ENCODE measurements around the gene GNAI1. TPM values are rescaled to one million over a fixed set of nuclear protein-coding genes. Genes with fewer than 3 reads are reported as not detected.

The GNAI1 gene
- total and polyA plus RNA-seq, 2 donors (not counting 1 experiment from before 2014, with no cell fraction given), result not detected

DNA sequence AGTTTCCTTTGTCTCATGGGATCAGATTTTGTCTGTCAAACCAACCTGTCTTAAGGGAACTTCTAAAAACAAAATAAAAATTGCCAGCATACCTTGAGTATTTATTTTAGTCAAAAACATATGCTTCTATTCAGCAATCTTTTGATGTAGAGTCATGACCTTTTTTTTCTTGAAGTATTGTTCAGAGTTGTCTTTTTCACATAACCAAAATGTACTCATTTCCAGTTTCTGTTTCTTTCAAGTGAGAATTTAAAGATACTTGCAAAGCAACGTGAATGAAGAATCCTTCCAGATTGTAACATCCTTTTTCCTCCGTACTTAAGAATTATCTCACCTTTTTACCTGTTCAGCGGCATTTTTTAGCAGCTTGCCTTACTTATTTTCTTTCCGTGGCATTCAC, 37.8 kb downstream of the GNAI1 start:
- DNase-seq (no peak), ATAC-seq (ENCODE audit: low read depth) (no peak)
- no peak overlapping the region for H3K4me3 Mint-ChIP-seq
- Histone ChIP-seq H3K4me3 (ENCODE audit: control extremely low read depth in 1 of 5, extremely low read depth in 1 of 5, insufficient read depth in 1 of 5, low read depth in 2 of 5, low read length in 4 of 5) (no peak overlapping the region), H3K4me1 (ENCODE audit: control insufficient read depth in 2 of 2, insufficient read depth in 2 of 2, low read length in 2 of 2) (no peaks in the 10 kb centered on the region), H2AFZ (ENCODE audit: insufficient read depth, low read depth, low read length, poor library complexity, severe bottlenecking) (no peak overlapping the region), H3K9me3 (ENCODE audit: control extremely low read depth in 1 of 3, control insufficient read depth in 2 of 3, insufficient read depth in 1 of 3, low read length in 2 of 3) (peaks cover 0 to 2% (median 2%) of the 10 kb centered on the region in 3 donors), H4K20me1 (ENCODE audit: control insufficient read depth, insufficient read depth, low read length, poor library complexity, severe bottlenecking) (no peaks in the 10 kb centered on the region), H3K27me3 (replicated peaks in 1 of 4; ENCODE audit: control extremely low read depth in 1 of 4, control insufficient read depth in 3 of 4, insufficient read depth in 4 of 4, low read length in 3 of 4) (no peaks in the 10 kb centered on the region), H3K27ac (ENCODE audit: low read length in 2 of 2) (no peak overlapping the region), H3K36me3 (replicated peaks in 1 of 2; ENCODE audit: control extremely low read depth in 1 of 2, control insufficient read depth in 1 of 2, extremely low read depth in 1 of 2, insufficient read depth in 2 of 2, low read length in 1 of 2) (no peaks in the 10 kb centered on the region), H3K79me2 (ENCODE audit: control insufficient read depth, insufficient read depth, low read length) (no peaks in the 10 kb centered on the region), H3K9ac (ENCODE audit: low read length) (no peak overlapping the region), H3K4me2 (replicated peaks; ENCODE audit: low read depth, low read length, poor library complexity, severe bottlenecking) (no peak overlapping the region)
- intact Hi-C loops (cut with micrococcal nuclease), result no loop called here
- no peak for TF ChIP-seq EZH2 (IDR thresholded peaks at IDR 0.05; ENCODE audit: borderline replicate concordance, insufficient read depth, low read depth, low read length, poor library complexity, severe bottlenecking)
- TF ChIP-seq, protein P1, sequence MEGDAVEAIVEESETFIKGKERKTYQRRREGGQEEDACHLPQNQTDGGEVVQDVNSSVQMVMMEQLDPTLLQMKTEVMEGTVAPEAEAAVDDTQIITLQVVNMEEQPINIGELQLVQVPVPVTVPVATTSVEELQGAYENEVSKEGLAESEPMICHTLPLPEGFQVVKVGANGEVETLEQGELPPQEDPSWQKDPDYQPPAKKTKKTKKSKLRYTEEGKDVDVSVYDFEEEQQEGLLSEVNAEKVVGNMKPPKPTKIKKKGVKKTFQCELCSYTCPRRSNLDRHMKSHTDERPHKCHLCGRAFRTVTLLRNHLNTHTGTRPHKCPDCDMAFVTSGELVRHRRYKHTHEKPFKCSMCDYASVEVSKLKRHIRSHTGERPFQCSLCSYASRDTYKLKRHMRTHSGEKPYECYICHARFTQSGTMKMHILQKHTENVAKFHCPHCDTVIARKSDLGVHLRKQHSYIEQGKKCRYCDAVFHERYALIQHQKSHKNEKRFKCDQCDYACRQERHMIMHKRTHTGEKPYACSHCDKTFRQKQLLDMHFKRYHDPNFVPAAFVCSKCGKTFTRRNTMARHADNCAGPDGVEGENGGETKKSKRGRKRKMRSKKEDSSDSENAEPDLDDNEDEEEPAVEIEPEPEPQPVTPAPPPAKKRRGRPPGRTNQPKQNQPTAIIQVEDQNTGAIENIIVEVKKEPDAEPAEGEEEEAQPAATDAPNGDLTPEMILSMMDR (IDR thresholded peaks at IDR 0.05), result no peak
- H3K27ac Mint-ChIP-seq, result no peak overlapping the region
- ChIA-PET CTCF (no interaction called here), POLR2A (no interaction called here)
- no peaks in the 10 kb centered on the region for H3K27me3 Mint-ChIP-seq
- no peaks in the 10 kb centered on the region for H3K9me3 Mint-ChIP-seq (ENCODE audit: insufficient read depth)
- H3K4me1 Mint-ChIP-seq, result no peaks in the 10 kb centered on the region
- WGBS (ENCODE audit: insufficient coverage), result 70% methylated on average over 2 of the region's 4 CpGs

DNA sequence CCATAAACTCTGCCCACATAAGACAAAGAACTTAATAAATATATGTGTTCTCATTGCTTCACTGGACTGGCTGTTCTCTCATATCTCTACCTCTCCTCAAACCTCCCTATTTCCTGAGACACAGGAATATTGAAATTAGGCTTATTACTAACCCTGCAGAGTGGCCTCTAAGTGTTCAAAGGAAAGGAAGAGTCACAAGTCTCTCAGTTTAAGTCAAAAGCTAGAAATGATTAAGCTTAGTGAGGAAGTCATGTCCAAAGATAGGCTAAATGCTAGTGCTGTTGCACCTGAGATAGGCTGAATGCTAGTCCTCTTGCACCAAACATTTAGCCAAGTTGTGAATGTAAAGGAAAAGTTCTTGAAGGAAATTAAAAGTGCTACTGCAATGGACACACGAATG, 41.1 kb downstream of the GNAI1 start:
- H2AFZ ChIP-seq (ENCODE audit: insufficient read depth, low read depth, low read length, poor library complexity, severe bottlenecking), result no peak overlapping the region
- TF ChIP-seq, protein P1 (IDR thresholded peaks at IDR 0.05), result no peak
- no peak for TF ChIP-seq EZH2 (IDR thresholded peaks at IDR 0.05; ENCODE audit: borderline replicate concordance, insufficient read depth, low read depth, low read length, poor library complexity, severe bottlenecking)
- H3K9me3 ChIP-seq (ENCODE audit: control extremely low read depth in 1 of 3, control insufficient read depth in 2 of 3, insufficient read depth in 1 of 3, low read length in 2 of 3), result peaks cover 0 to 2% (median 2%) of the 10 kb centered on the region in 3 donors
- H3K27ac ChIP-seq (ENCODE audit: low read length in 2 of 2), result no peak overlapping the region
- H3K36me3 ChIP-seq (replicated peaks in 1 of 2; ENCODE audit: control extremely low read depth in 1 of 2, control insufficient read depth in 1 of 2, extremely low read depth in 1 of 2, insufficient read depth in 2 of 2, low read length in 1 of 2), result no peaks in the 10 kb centered on the region
- no peak for ATAC-seq (ENCODE audit: low read depth)
- Mint-ChIP-seq H3K27me3 (no peaks in the 10 kb centered on the region), H3K9me3 (ENCODE audit: insufficient read depth) (no peaks in the 10 kb centered on the region), H3K4me3 (no peak overlapping the region), H3K4me1 (no peaks in the 10 kb centered on the region), H3K27ac (no peak overlapping the region)
- H3K4me2 ChIP-seq (replicated peaks; ENCODE audit: low read depth, low read length, poor library complexity, severe bottlenecking), result no peak overlapping the region
- ChIA-PET POLR2A (no interaction called here), CTCF (no interaction called here)
- no peak for DNase-seq
- no CpG with 5 or more reads among the region's 1 CpG for WGBS (ENCODE audit: insufficient coverage)
- H4K20me1 ChIP-seq (ENCODE audit: control insufficient read depth, insufficient read depth, low read length, poor library complexity, severe bottlenecking), result no peaks in the 10 kb centered on the region
- no peak overlapping the region for H3K4me3 ChIP-seq (ENCODE audit: control extremely low read depth in 1 of 5, extremely low read depth in 1 of 5, insufficient read depth in 1 of 5, low read depth in 2 of 5, low read length in 4 of 5)
- no peaks in the 10 kb centered on the region for H3K27me3 ChIP-seq (replicated peaks in 1 of 4; ENCODE audit: control extremely low read depth in 1 of 4, control insufficient read depth in 3 of 4, insufficient read depth in 4 of 4, low read length in 3 of 4)
- no peaks in the 10 kb centered on the region for H3K79me2 ChIP-seq (ENCODE audit: control insufficient read depth, insufficient read depth, low read length)
- H3K9ac ChIP-seq (ENCODE audit: low read length), result no peak overlapping the region
- intact Hi-C loops (cut with micrococcal nuclease), result no loop called here
- no peaks in the 10 kb centered on the region for H3K4me1 ChIP-seq (ENCODE audit: control insufficient read depth in 2 of 2, insufficient read depth in 2 of 2, low read length in 2 of 2)

Data from B cell (primary cell).